HG02588 (cell line): ENCODE data around the gene RABL3.
"Not testable (repeated sequence)": the region's sequence is repeated elsewhere in the genome, so short reads cannot be mapped to it uniquely, and the experiment has no call there.

Experiments
- ATAC-seq: cut with Tn5 transposase; IDR thresholded peaks from one replicate; pipeline ENCODE4 v1.9.1; 2021; ENCODE audit warnings: mild to moderate bottlenecking, moderate library complexity; ENCODE audit not compliant: unreplicated experiment

The RABL3 gene

DNA sequence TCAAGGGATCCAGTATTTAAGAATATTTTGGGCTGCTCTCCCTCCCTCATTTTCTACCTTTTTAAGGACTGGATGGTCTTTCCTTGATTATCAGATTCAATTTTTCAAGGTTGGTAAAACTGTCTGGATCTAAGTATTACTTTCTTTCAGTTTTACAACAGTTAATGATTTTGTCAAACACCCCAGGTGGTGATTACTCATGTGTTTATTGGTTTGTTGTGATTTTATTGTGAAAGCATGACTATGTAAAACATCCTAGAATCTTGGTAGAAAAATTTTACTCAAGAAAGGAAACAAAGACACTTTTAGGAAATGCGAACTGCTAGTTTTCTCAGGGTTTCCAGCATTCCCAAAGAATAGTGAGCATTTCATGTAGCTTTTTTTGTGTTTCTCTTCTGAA, 7.5 kb upstream of the RABL3 start:
- ATAC-seq, result no peak

DNA sequence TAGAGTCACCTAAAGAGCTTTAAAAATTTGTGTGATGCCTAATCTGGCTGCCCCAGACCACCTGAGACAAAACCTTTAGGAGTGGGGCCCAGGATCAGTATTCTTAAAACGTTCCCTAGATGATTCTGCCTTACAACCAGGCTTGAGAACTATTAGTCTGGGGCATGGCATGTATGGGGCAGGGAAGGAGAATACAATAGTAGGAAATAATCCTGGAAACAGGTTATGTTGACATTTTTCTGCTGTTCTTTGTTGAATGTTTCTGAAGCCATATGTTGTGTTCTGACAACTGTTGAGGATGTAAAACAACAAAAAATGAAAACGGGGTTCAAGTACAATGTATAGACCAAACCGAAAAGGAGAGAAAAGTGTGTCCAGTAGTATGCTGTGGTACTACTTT, 3.1 kb upstream of the RABL3 start:
- no peak for ATAC-seq

DNA sequence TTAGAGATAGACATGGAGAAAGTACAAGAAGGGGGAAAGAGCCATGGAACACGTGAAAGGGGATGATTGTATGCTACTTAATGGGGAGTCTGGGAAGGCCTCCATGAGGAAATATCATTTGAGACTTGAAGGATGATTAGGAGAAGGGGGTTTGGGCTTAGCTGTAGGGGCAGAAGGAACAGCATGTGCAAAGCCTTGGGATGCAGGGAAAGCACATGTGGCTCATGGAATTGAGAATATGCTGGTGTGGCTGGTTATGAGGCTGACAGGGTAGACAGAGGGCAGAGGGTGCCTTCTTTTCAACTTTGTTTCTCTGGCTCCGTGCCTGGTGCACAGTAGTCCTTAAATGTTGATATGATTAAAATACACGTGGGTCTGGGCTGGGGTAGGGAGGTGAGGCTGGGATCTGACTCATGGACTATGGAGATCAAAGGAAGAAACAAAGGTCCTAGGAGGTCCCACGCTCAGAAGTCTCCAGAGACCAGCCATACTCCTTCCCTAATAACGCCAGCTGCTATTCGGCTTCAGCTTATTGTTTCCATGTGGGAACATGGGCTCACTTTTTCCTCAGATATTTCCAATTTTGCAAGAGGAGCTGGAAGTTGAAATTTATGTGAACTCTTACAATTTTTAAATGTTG, 1.4 kb upstream of the RABL3 start:
- no peak for ATAC-seq

DNA sequence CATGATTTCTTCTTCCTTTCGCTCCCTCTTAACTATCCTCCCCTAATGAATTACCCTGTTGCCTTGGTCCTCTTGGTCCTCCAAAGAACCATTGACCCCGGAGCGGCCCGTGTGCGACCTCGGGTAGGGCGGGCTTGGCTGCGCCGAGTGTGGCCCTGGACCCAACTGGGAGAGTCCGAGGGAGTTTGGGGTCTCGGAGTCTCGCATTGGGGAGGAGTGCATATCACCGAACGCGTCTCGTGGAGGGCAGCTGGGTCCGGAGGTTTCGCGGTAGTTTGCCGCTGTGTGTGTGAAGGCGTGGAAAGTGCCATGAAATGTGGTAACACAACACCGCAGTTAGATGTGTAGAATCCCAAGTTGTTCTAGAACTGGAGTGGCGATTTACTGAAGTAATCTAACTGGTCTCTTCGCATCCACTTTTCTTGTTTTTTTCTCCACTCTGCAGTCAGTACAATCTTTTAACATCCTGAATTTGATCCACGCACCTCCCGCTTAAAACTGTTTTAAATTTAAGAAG, 591 bp upstream of the RABL3 start:
- ATAC-seq, result peak; percentile 20

DNA sequence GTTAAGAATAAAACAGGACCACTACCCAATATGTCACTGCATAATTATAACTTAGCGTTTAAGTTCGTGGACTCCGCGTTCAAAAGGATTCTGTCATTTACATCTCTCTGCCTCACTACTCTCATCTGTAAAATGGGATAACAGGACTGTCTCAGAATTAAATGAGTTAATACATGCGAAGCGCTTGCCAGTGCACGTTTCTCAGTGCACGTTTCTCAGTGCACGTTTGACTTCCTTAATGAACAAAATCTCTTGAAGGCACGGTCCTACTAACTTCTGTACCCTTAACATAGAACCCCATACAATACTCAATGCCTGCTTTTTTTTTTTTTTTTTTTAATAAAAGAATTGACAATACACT, 499 bp downstream of the RABL3 start:
- ATAC-seq, result peak; percentile 14

DNA sequence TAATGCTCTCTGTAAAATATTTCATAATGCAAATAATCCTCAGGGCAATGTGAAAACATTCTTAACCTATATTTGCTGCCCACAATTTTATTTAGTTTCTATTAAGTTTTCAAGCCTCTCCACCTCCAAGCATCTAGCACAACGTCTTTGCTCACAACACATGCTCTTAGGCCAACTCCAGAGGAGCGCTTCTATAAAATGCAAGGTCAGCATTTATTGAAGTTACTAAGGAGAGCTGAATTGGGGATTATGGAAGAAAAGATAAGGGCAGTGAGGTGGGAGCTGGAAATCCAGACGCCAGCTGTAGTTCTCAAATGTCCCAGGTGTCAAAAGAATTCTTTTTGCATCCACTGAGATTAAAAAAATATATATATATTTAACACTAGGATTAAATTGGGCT, 996 bp downstream of the RABL3 start:
- no peak for ATAC-seq

DNA sequence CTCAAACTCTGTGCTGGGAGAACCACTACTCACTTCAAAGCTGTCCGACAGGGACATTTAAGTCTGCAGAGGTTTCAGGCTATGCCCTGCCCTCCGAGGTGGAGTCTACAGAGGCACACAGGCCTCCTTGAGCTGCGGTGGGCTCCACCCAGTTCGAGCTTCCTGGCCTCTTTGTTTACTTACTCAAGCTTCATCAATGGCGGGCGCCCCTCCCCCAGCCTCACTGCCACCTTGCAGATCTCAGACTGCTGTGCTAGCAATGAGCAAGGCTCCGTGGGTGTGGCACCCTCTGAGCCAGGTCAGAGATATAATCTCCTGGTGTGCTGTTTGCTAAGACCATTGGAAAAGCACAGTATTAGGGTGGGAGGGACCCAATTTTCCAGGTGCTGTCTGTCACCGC, 4.3 kb downstream of the RABL3 start:
- not testable (repeated sequence) for ATAC-seq

DNA sequence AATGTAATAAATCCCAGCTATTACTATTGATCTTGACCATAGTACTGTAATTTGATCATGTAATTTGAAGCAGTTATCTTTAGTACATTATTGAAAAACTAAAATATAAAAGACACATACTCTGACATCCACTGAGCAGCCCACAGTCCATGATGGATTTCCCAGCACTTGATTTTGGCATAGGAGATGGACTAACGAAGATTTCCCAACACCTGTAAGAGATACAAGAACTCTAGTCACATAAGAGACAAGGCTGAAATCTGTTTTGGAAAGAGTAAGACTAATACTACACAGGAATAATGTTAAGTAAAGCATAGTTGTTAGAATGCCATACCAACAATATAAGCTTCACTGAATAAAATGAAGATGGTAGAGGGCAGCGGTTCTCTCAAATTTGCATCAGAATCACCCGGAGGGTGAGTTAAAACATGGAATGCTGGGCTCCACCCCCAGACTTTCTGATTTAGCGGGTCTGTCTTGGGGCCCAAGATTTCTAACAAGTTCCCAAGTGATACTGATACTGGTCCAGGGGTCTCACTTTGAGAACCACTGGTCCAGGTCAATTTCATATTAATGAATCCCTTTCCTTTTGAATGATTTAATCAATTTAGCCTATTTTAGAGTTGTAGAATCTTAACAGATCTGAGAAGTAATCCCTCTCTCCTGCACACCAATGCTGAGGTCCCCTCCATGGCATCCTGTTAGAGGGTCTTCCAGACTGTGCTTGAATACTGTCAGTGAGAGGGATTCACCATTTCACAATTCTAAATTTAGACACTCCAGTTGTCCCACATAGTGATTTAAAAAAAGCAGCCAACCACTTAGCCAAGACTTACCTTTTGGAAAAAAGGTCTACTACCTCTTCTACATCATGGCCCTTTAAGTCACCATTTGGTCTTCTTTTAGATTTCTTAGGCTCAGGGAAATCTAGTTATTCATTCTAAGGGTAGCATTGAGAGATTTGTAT, 11.5 kb downstream of the RABL3 start:
- ATAC-seq, result no peak

DNA sequence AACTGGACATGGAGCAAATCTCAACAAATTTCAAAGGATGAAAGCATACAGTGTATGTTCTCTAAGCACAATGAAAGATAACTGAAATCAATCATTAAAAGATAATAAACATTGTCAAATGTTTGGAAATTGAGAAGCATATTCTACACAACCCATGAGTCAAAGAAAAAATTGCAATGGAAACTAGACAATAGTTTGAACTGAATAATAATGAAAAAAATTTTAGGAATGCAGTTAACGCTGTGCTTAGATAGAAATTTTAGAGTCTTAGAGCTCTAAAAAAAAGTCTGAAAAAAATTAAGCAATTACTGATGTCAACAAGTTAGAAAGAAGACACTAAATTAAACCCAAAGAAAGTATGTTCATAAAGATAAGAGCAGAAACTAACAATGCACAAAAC, 15.5 kb downstream of the RABL3 start:
- no peak for ATAC-seq

DNA sequence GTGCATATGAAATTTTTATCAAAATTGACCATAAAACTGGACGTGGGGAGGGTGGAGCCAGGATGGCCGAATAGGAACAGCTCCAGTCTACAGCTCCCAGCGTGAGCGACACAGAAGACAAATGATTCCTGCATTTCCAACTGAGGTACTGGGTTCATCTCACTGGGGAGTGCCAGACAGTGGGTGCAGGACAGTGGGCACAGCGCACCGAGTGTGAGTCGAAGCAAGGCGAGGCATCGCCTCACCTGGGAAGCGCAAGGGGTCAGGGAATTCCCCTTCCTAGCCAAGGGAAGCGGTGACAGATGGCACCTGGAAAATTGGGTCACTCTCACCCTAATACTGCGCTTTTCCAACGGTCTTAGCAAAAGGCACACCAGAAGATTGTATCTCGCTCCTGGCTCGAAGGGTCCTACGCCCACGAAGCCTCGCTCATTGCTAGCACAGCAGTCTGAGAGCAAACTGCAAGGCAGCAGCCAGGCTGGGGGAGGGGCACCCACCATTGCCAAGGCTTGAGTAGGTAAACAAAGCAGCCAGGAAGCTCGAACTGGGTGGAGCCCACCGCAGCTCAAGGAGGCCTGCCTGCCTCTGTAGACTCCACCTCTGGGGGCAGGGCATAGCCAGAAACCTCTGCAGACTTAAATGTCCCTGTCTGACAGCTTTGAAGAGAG, 23.0 kb downstream of the RABL3 start:
- not testable (repeated sequence) for ATAC-seq

DNA sequence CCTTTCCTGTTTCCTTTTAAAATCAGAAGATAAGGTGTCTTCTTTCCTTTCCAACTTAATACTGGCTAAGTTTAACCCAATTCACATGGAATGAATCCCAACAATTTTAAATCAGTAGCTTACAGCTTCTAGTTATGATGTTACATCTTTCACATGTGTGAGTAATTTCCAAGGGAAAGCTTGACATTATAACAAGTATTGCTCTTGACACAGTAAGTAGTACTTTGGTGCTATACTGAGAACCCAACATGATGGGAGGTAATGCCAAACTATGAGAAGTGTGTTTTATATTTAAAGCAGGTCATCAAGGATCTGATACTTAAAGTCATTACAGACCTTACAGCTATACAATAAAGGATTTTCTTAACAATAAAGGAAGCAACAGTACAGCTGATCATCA, 29.1 kb downstream of the RABL3 start:
- no peak for ATAC-seq

DNA sequence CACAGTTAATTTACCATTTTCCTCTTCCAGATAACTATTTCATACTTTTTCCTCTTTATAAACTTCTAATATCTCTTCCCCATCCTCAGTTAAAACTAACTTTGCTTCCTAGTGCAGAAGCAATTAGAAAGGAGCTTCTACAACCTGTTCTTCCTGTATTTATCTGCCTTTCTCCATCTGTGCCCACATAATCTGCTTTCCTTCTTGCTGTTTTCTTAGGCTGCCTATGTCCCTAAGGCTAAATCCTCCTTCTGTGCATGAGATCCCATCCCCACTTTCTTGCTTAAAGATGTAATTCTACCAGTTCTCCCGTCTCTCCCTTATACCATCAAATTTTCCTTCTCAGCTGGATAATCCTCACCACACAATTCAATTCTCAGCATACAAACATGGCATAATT, 31.9 kb downstream of the RABL3 start:
- ATAC-seq, result no peak

DNA sequence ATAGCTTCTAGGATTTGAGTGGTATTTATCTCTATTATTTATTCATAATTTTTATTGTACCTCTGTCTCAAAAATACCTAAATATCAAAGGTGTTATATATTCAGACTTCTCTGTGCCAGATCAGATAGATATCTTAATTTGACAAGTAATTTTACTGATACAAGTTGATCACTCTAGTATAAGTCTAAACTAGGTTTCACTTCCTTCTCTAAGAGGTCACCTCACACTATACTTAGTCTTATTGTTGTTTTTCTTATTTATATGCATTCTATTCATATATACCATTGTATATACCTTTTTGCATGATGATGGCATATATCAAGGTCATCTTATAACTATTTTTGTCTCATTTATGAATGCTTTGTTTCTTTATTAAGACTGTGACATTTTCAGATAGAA, 33.9 kb downstream of the RABL3 start:
- peak; percentile 60 for ATAC-seq

DNA sequence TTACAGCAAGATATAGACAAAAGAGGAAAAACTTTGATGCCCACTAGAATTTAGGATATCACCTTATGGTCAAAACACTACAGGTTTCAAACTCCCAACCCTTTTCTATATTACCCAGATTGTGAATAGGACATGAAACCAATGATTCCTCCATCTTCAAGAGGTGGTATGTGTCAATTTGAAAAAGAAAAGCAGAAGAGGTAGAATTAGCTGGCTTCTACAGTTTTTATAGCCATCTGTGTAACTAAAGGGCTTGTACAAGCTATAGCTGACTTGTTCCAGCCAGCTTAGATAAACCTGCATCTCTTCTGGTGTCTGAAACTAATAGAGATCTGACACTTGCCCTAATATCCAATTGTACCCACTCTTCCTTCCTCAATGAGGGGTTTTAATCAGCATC, 35.4 kb downstream of the RABL3 start:
- ATAC-seq, result no peak

DNA sequence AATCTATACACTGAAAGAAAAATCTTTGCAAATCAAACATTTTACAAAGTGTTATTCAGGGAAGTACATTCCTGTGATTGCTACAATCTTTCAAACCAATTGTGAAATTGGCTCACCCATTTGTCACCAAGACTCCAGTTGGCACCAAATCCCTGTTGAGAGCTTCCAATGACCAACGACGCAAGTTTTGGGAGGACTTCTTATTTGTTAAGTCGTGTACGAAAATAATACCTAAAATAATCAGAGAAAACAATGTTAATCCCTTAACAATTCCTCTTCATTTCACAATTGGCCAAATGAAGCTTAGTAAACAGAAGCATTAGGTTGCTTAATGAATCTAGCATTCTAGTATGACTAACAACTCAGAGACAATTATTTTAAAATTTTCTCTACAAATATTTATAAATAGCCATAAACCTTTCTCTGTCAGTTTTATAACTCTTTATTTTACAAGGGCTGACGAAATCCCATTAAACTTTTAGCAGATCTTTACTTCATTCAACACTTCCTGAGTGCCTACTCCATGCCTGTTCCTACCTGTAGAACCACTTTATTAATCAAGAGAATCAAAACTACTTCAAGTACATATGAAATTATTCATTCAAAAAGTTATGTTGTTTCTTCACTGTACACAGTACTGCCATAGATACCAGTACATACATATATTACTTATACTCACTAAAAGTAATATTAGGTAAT, 36.3 kb downstream of the RABL3 start:
- ATAC-seq, result no peak

DNA sequence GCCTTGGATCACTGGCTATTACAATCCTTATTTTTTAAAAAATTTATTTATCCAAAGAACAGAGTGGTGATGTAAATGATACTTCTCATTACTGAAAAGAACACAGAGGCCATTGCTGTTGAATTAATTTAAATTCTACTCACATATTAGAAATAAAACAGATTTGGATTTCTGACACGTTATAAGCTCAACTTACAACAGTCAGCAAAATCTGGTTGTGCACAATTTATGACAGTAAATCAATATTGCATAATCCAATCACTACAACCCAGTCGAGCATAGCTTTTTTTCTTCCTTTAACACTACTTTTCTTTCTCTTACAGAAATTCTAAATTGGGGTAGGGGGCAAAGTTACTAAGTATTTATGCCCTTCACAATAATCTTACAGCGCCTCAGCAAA, 43.0 kb downstream of the RABL3 start:
- no peak for ATAC-seq

DNA sequence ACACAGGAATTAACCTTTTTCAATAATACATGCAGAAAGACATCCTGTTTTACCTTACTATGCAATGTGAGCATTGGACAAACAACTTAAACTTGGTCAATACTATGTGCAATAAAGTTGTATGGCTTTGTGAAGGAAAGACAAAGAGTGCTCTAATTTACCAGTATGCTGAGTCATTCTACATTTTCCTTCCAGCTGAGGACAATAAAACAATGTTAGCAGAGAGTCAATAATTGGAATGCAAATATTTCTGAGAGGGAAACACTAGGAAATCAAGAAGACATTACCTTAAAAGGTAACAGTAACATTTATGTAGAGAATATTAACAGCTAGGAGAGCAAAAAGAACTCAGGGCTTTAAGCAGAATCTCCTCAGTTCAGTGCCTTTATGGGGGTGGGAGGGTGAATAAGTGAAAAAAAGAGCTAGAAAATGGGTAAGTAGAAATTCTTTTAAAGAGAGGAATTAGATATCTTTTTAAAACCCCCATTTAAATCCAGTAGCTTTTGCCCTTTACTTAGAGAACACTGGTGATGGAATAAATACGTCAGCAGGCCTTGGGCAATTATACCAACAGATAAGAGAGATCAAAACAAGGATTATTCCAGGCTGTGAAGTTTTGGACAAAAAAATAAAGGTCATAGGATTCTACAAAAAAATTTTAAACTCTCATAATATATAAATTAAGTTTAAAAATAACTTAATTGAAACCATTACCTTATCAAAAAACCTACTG, 48.7 kb downstream of the RABL3 start:
- ATAC-seq, result no peak

DNA sequence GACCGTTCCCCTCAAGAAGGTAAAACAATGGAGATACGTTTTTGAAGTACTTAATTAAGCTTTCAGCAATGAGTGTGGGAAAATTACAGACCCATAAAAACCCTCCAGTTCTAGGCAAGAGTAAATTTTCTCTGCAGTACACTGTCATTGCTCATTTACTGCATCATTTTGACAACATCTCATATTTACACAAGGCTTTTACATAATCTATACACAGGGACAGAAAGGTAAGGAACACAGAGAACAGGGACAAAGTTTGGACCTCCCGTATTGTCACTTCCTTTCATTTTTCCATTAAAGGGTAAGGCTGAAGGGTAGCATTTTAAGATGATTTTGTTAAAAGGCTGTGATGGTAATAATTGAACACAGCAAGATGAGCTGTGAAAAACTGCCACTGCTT, 52.9 kb downstream of the RABL3 start:
- no peak for ATAC-seq

DNA sequence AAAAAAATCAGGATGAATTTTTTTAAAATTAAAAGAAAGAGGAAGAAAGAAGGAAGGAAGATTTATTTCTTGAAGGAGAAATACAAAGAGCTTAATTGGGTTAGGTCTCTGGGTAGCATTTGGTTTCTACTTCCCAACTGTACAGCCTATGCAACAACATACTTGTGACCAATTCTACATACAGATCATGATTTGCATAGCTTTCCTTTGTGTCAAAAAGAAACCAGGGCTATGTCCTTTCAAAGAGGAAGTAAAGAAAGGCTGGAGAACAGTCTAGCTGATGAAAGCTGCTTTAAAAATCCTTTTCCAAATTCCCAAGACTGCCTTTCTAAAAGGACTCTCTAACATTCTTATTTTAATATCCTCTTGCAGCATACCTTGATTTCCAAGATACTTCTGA, 54.2 kb downstream of the RABL3 start:
- peak; percentile 98 for ATAC-seq

DNA sequence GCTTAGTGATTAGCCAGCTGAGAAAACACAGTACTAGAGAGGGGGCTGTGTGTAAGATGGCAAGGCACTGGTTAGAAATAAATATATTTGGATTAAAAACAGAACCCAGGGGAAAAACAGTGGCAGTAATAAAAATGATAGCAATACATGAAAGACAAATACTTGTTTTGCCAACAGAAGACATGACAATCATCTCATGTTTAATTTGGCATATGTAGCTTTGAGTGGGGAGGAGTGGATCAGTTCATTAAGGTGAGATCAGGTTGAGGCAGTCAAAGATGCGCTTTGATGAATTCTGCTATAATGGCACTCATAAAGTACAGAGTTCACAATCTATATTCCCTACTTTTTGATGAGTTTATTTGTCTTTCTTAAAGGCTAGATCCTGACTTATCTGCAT, 56.9 kb downstream of the RABL3 start:
- ATAC-seq, result no peak
